WTC11 (cell line): ENCODE measurements around the gene RNF151. TPM values are rescaled to one million over a fixed set of nuclear protein-coding genes. Genes with fewer than 3 reads are reported as not detected.

ENCODE experiments used
- ATAC-seq: fragments of 200-7000 bp; cut with Tn5 transposase; 2 replicates; pipeline ENCODE4 v1.10.0; 2021; ENCODE audit warnings: mild to moderate bottlenecking, moderate library complexity
- CTCF ChIA-PET: fragments of 300-600 bp; sonication (Branson Sonifier 250); formaldehyde crosslinking; loops from one replicate; lab custom pipeline; 2021; ENCODE audit warnings: antibody characterized with exemption; lab: Charles Lee
- POLR2A ChIA-PET: fragments of 350-600 bp; sonication (Branson Sonifier 250); formaldehyde crosslinking; loops from one replicate; lab custom pipeline; 2021; ENCODE audit warnings: antibody characterized with exemption; lab: Charles Lee
- DNase-seq: peaks from one replicate; pipeline ENCODE4 v3.0.0; 2021; ENCODE audit warnings: low spot score
- H3K27ac Mint-ChIP-seq: 2 replicates; pipeline ENCODE4 v1.8.0; 2021; ENCODE audit warnings: mixed read lengths
- H3K27me3 Mint-ChIP-seq: 2 replicates; pipeline ENCODE4 v1.8.0; 2021; ENCODE audit warnings: low read depth, mild to moderate bottlenecking, moderate library complexity, mixed read lengths
- H3K36me3 Mint-ChIP-seq: 2 replicates; pipeline ENCODE4 v1.8.0; 2021; ENCODE audit warnings: mixed read lengths
- H3K4me1 Mint-ChIP-seq: 2 replicates; pipeline ENCODE4 v1.8.0; 2022; ENCODE audit warnings: mixed read lengths
- H3K4me3 Mint-ChIP-seq: 2 replicates; pipeline ENCODE4 v1.8.0; 2021; ENCODE audit warnings: mild to moderate bottlenecking, moderate library complexity, mixed read lengths
- H3K9me3 Mint-ChIP-seq: 2 replicates; pipeline ENCODE4 v1.8.0; 2021; ENCODE audit warnings: mixed read lengths
- ESRRA ChIP-seq: sonication (generic); formaldehyde crosslinking; IDR thresholded peaks from 2 replicates; pipeline ENCODE4 v1.8.1; 2022; ENCODE audit warnings: mild to moderate bottlenecking, missing genetic modification reagents, borderline replicate concordance
- FOXK1 ChIP-seq: sonication (generic); formaldehyde crosslinking; IDR thresholded peaks from 2 replicates; pipeline ENCODE4 v1.8.0; 2022; ENCODE audit warnings: mild to moderate bottlenecking, moderate library complexity, missing genetic modification reagents
- JAZF1 ChIP-seq: fragments of 250-450 bp; sonication (Bioruptor Pico); IDR thresholded peaks from 2 replicates; pipeline ENCODE4 v1.9.0; 2021; ENCODE audit warnings: moderate library complexity, mild to moderate bottlenecking, inconsistent platforms
- NFYB ChIP-seq: sonication (generic); formaldehyde crosslinking; conservative IDR thresholded peaks from 2 replicates; pipeline ENCODE4 v1.8.0; 2022; ENCODE audit warnings: low read depth, missing genetic modification reagents
- SP1 ChIP-seq: sonication (generic); formaldehyde crosslinking; conservative IDR thresholded peaks from 2 replicates; pipeline ENCODE4 v1.8.1; 2022; ENCODE audit warnings: missing genetic modification reagents
- TP53 ChIP-seq: sonication (generic); formaldehyde crosslinking; IDR thresholded peaks from 2 replicates; pipeline ENCODE4 v1.8.1; 2023; ENCODE audit warnings: mild to moderate bottlenecking, missing genetic modification reagents
- ZNF121 ChIP-seq: sonication (generic); formaldehyde crosslinking; IDR thresholded peaks from 2 replicates; pipeline ENCODE4 v1.8.0; 2023; ENCODE audit warnings: missing genetic modification reagents
- ZNF263 ChIP-seq: sonication (generic); formaldehyde crosslinking; IDR thresholded peaks from 2 replicates; pipeline ENCODE4 v1.8.1; 2022; ENCODE audit warnings: low read depth, mild to moderate bottlenecking, moderate library complexity, missing genetic modification reagents
- ZNF416 ChIP-seq: fragments of 250-450 bp; sonication (Bioruptor Pico); IDR thresholded peaks from 2 replicates; pipeline ENCODE4 v1.9.0; 2021; ENCODE audit warnings: mild to moderate bottlenecking, inconsistent platforms
- total RNA-seq: library from RNA; stranded (reverse); gene quantifications from 3 replicates; pipeline ENCODE4 v1.2.3, GENCODE V29; 2021
- TF ChIP-seq, protein P1 (sequence below): sonication (generic); formaldehyde crosslinking; IDR thresholded peaks from 2 replicates; pipeline ENCODE4 v1.8.1; 2022; ENCODE audit warnings: mild to moderate bottlenecking, moderate library complexity, missing genetic modification reagents
- TF ChIP-seq, protein P2 (sequence below): sonication (generic); formaldehyde crosslinking; IDR thresholded peaks from 2 replicates; pipeline ENCODE4 v1.8.0; 2022; ENCODE audit warnings: mild to moderate bottlenecking, missing genetic modification reagents
- TF ChIP-seq, protein P3 (sequence below): fragments of 250-450 bp; sonication (Bioruptor Pico); IDR thresholded peaks from 2 replicates; pipeline ENCODE4 v1.9.0; 2021; ENCODE audit warnings: mild to moderate bottlenecking

Gene RNF151
- total RNA-seq, 1 experiment from 2014 or later: 0.31 TPM

DNA sequence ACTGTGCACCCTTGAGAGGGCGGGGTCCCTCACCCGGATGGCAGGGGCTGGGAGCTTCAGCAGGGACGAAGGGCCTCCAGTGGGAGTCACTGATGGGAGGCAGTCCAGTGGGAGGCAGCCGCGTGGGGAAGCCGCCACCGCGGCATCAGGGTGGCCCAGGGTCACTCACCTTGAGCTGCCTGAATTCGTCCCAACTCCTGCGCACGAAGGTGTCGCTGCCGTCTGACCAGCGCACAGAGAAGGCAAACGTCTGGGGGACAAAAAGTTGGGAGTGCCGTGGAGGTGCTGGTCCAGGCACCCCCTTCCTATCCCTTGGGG, 14.1 kb downstream of the RNF151 start:
- Mint-ChIP-seq H3K27ac (no peak overlapping the region), H3K4me1 (peaks cover 27% of the 10 kb centered on the region), H3K27me3 (peaks cover 39% of the 10 kb centered on the region), H3K9me3 (no peaks in the 10 kb centered on the region), H3K4me3 (peak overlapping the region; percentile 64), H3K36me3 (peaks cover 5% of the 10 kb centered on the region)
- DNase-seq (no peak), ATAC-seq (no peak)
- ChIA-PET CTCF (interaction anchor here (0.5 to 4.4 kb wide), 8 partner anchors 16 to 1843 kb away, joined by 3 to 19 read pairs (median 4); partner anchors contain the start of genes NUBP2, RPS2 and SPSB3), POLR2A (interaction anchor here (0.8 to 3.0 kb wide), 7 partner anchors 17 to 207 kb away, joined by 3 to 20 read pairs (median 4); partner anchors contain the start of genes MSRB1 and RPS2)
- TF ChIP-seq TP53 (CRISPR knock-in tag) (no peak), ZNF416 (CRISPR knock-in tag) (no peak), NFYB (CRISPR knock-in tag) (no peak), SP1 (CRISPR knock-in tag) (no peak), ZNF263 (no peak), ESRRA (CRISPR knock-in tag) (no peak)
- TF ChIP-seq, protein P1, sequence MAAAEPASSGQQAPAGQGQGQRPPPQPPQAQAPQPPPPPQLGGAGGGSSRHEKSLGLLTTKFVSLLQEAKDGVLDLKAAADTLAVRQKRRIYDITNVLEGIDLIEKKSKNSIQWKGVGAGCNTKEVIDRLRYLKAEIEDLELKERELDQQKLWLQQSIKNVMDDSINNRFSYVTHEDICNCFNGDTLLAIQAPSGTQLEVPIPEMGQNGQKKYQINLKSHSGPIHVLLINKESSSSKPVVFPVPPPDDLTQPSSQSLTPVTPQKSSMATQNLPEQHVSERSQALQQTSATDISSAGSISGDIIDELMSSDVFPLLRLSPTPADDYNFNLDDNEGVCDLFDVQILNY (CRISPR knock-in tag): no peak
- TF ChIP-seq, protein P2, sequence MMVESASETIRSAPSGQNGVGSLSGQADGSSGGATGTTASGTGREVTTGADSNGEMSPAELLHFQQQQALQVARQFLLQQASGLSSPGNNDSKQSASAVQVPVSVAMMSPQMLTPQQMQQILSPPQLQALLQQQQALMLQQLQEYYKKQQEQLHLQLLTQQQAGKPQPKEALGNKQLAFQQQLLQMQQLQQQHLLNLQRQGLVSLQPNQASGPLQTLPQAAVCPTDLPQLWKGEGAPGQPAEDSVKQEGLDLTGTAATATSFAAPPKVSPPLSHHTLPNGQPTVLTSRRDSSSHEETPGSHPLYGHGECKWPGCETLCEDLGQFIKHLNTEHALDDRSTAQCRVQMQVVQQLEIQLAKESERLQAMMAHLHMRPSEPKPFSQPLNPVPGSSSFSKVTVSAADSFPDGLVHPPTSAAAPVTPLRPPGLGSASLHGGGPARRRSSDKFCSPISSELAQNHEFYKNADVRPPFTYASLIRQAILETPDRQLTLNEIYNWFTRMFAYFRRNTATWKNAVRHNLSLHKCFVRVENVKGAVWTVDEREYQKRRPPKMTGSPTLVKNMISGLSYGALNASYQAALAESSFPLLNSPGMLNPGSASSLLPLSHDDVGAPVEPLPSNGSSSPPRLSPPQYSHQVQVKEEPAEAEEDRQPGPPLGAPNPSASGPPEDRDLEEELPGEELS (CRISPR knock-in tag): no peak

DNA sequence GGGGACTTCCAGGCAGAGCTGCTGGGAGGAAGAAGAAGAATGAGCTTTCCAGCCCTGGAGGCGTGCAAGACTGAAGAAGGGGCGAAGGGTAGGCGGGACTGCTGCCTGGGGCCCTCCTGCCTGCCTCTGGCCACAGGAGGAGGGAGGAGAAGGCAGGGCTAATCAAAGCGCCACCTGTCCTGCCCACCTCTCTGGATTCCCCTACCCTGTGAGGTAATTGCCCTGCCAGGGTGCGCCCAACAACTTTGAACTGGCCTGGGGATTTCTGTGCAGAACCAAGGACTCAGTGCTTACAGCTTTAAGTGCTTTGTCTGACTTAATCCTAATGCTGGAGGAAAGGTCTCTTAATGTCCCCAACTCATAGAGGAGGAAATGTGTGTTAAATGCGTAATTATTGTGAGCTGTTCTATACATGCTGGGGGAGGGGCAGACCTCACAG, 14.8 kb downstream of the RNF151 start, which contains the start of gene NOXO1:
Gene NOXO1 (minus strand): TSS at position 72 of the 439 bp plus-strand sequence. CDS start 290 bp downstream, outside the sequence.
- Mint-ChIP-seq H3K4me3 (peak within 1 kb of the TSS; percentile 64), H3K9me3 (no peaks in the 10 kb centered on the region), H3K4me1 (peaks cover 27% of the 10 kb centered on the region), H3K27ac (no peak within 1 kb of the TSS), H3K36me3 (peaks cover 3% of the 10 kb centered on the region; the same call in 1 of the 2 replicates), H3K27me3 (peaks cover 39% of the 10 kb centered on the region)
- POLR2A ChIA-PET: interaction anchor here (0.8 to 3.0 kb wide), 4 partner anchors 17 to 208 kb away, joined by 3 to 20 read pairs (median 4); partner anchors contain the start of gene RPS2
- ATAC-seq (no peak), DNase-seq (no peak)
- CTCF ChIA-PET: interaction anchor here (1.0 to 4.4 kb wide), 7 partner anchors 17 to 159 kb away, joined by 3 to 19 read pairs (median 7); partner anchors contain the start of gene RPS2
- TF ChIP-seq FOXK1 (CRISPR knock-in tag): no peak
- TF ChIP-seq, protein P3, sequence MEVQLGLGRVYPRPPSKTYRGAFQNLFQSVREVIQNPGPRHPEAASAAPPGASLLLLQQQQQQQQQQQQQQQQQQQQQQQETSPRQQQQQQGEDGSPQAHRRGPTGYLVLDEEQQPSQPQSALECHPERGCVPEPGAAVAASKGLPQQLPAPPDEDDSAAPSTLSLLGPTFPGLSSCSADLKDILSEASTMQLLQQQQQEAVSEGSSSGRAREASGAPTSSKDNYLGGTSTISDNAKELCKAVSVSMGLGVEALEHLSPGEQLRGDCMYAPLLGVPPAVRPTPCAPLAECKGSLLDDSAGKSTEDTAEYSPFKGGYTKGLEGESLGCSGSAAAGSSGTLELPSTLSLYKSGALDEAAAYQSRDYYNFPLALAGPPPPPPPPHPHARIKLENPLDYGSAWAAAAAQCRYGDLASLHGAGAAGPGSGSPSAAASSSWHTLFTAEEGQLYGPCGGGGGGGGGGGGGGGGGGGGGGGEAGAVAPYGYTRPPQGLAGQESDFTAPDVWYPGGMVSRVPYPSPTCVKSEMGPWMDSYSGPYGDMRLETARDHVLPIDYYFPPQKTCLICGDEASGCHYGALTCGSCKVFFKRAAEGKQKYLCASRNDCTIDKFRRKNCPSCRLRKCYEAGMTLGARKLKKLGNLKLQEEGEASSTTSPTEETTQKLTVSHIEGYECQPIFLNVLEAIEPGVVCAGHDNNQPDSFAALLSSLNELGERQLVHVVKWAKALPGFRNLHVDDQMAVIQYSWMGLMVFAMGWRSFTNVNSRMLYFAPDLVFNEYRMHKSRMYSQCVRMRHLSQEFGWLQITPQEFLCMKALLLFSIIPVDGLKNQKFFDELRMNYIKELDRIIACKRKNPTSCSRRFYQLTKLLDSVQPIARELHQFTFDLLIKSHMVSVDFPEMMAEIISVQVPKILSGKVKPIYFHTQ (CRISPR knock-in tag): peak; percentile 42; the same call in 1 of the 2 replicates

DNA sequence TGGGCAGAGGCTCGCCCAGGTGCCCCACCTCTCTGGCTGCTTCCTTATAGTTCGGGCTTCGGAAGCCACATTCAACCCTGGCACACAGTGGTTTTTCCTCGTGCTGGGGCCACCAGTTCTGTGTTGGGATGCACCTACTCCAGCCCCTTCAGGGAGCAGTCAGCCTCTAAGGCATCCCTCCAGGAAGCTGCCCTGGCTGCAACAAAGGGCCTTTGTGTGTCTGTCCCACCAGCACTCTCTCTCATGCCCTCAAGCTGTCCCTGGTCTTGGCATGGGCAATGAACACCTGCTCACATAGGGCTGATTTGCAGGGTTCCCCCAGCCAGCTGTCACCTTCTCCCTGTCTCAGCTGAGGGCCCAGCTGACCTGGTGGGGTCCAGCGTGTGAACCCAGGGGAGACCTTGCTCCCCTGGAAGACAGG, 15.4 kb downstream of the RNF151 start:
- H3K4me1 Mint-ChIP-seq: peaks cover 27% of the 10 kb centered on the region
- ChIA-PET CTCF (interaction anchor here (1.1 to 4.4 kb wide), 5 partner anchors 22 to 109 kb away, joined by 3 to 19 read pairs (median 7); no protein-coding TSS in a partner anchor), POLR2A (interaction anchor here (3.0 kb wide), 1 partner anchor 18 kb away, joined by 20 read pairs; the partner anchor contains the start of gene RPS2)
- no peak for DNase-seq
- ATAC-seq: no peak
- H3K9me3 Mint-ChIP-seq: no peaks in the 10 kb centered on the region
- no peak overlapping the region for H3K4me3 Mint-ChIP-seq
- no peak overlapping the region for H3K27ac Mint-ChIP-seq
- H3K27me3 Mint-ChIP-seq: peaks cover 39% of the 10 kb centered on the region
- peaks cover 5% of the 10 kb centered on the region; the same call in 1 of the 2 replicates for H3K36me3 Mint-ChIP-seq
- TF ChIP-seq JAZF1 (CRISPR knock-in tag) (no peak), ZNF121 (CRISPR knock-in tag) (no peak), SP1 (CRISPR knock-in tag) (no peak)
